HepG2 (cell line): ENCODE measurements around the gene RPL6. TPM values are rescaled to one million over a fixed set of nuclear protein-coding genes. Genes with fewer than 3 reads are reported as not detected.

Source experiments
- AGO2 ChIP-seq: fragments of 200-400 bp; formaldehyde crosslinking; optimal IDR thresholded peaks from 2 replicates; pipeline ENCODE3; 2017; ENCODE audit warnings: mild to moderate bottlenecking, low read depth, low read length, moderate library complexity
- ARID3A ChIP-seq: IDR thresholded peaks from 2 replicates; pipeline ENCODE4 v1.6.1; 2012; ENCODE audit warnings: low read depth, low read length, improper control_type of control experiment
- GMEB2 ChIP-seq: IDR thresholded peaks from 2 replicates; pipeline ENCODE4 v1.6.1; 2016; ENCODE audit warnings: missing biosample characterization, missing genetic modification reagents, low read depth
- HNF4G ChIP-seq, 2 experiments: sonication (generic) in 1 of 2; formaldehyde crosslinking in 1 of 2; IDR thresholded peaks; 2 replicates each; pipeline versions ENCODE4 v1.4.0 to v1.6.1; 2011 to 2020; ENCODE audit warnings: borderline replicate concordance in 2 of 2, low read depth in 2 of 2, mild to moderate bottlenecking in 2 of 2, low read length in 1 of 2, missing genetic modification reagents in 1 of 2, moderate library complexity in 1 of 2
- LCORL ChIP-seq, 2 experiments: fragments of 450-650 bp in 1 of 2; sonication (generic) in 1 of 2; formaldehyde crosslinking in 1 of 2; IDR thresholded peaks; 2 replicates each; pipeline versions ENCODE4 v1.5.0 to v1.6.1; 2017 to 2020; ENCODE audit warnings: antibody characterized with exemption in 1 of 2, missing genetic modification reagents in 1 of 2
- SMAD1 ChIP-seq: sonication (generic); formaldehyde crosslinking; IDR thresholded peaks from 2 replicates; pipeline ENCODE4 v1.4.0; 2020; ENCODE audit warnings: missing genetic modification reagents, low read depth, mild to moderate bottlenecking, borderline replicate concordance
- SUZ12 ChIP-seq: fragments of 150-350 bp; IDR thresholded peaks from 2 replicates; pipeline ENCODE4 v1.6.1; 2014; ENCODE audit warnings: low read depth, low read length
- TBP ChIP-seq: sonication (generic); formaldehyde crosslinking; IDR thresholded peaks from 2 replicates; pipeline ENCODE4 v1.5.0; 2020; ENCODE audit warnings: missing genetic modification reagents
- ZMAT3 ChIP-seq: sonication (generic); formaldehyde crosslinking; conservative IDR thresholded peaks from 2 replicates; pipeline ENCODE4 v1.7.0; 2021; ENCODE audit warnings: missing genetic modification reagents
- ZNF773 ChIP-seq: sonication (generic); formaldehyde crosslinking; IDR thresholded peaks from 2 replicates; pipeline ENCODE4 v1.4.0; 2020; ENCODE audit warnings: missing genetic modification reagents, borderline replicate concordance
- polyA plus RNA-seq, 8 experiments: library from polyadenylated mRNA; depleted of rRNA in 3 of 8; stranded (reverse) in 7 of 8; unstranded in 1 of 8; fragments of >200 nt; fragmentation: Illumina TruSeq in 4 of 8; extraction: Trizol in 4 of 8; gene quantifications; 2 replicates each; pipeline versions ENCODE4 v1.2.1 to v1.2.3, GENCODE V29; 2011 to 2016; ENCODE audit warnings: low read depth in 4 of 8, missing spikeins in 1 of 8, mixed read lengths in 1 of 8; ENCODE audit not compliant: insufficient read depth in 1 of 8
- total RNA-seq, 5 experiments: library from RNA; depleted of rRNA; stranded (reverse); fragments of >200 nt; fragmentation: Illumina TruSeq; extraction: Trizol; gene quantifications; 2 replicates each; pipeline ENCODE4 v1.2.3, GENCODE V29; 2016; ENCODE audit warnings: low read depth in 1 of 5
- TF ChIP-seq, protein P1 (sequence below), 2 experiments: IDR thresholded peaks; 2 replicates each; pipeline ENCODE4 v1.6.1; 2011 to 2012; ENCODE audit warnings: low read length in 2 of 2, borderline replicate concordance in 1 of 2, low read depth in 1 of 2, mild to moderate bottlenecking in 1 of 2, moderate library complexity in 1 of 2
- TF ChIP-seq, protein P2 (sequence below): sonication (generic); formaldehyde crosslinking; IDR thresholded peaks from 2 replicates; pipeline ENCODE4 v1.5.0; 2020; ENCODE audit warnings: mild to moderate bottlenecking, missing genetic modification reagents
- TF ChIP-seq, protein P3 (sequence below): sonication (generic); formaldehyde crosslinking; IDR thresholded peaks from 2 replicates; pipeline ENCODE4 v1.5.1; 2020; ENCODE audit warnings: missing genetic modification reagents, mild to moderate bottlenecking, borderline replicate concordance

Gene RPL6
- total and polyA plus RNA-seq, 2 of the 13 experiments (the other 11 are each of a cell fraction or from before 2014, with no cell fraction given) = 1,551 to 1,719 TPM

GRCh38 chr12:112409064-112409905 is at the start of gene RPL6 (continued):
- 0 out of 2 replicates have a peak, but pooled peaks have one; percentile 10 for TF ChIP-seq GMEB2 (CRISPR knock-in tag)
- no peak for TF ChIP-seq HNF4G (IDR thresholded peaks at IDR 0.05; ENCODE audit: borderline replicate concordance, low read depth, low read length)
- no peak for TF ChIP-seq HNF4G (CRISPR knock-in tag; IDR thresholded peaks at IDR 0.05; ENCODE audit: borderline replicate concordance, low read depth)
- TF ChIP-seq, protein P1, sequence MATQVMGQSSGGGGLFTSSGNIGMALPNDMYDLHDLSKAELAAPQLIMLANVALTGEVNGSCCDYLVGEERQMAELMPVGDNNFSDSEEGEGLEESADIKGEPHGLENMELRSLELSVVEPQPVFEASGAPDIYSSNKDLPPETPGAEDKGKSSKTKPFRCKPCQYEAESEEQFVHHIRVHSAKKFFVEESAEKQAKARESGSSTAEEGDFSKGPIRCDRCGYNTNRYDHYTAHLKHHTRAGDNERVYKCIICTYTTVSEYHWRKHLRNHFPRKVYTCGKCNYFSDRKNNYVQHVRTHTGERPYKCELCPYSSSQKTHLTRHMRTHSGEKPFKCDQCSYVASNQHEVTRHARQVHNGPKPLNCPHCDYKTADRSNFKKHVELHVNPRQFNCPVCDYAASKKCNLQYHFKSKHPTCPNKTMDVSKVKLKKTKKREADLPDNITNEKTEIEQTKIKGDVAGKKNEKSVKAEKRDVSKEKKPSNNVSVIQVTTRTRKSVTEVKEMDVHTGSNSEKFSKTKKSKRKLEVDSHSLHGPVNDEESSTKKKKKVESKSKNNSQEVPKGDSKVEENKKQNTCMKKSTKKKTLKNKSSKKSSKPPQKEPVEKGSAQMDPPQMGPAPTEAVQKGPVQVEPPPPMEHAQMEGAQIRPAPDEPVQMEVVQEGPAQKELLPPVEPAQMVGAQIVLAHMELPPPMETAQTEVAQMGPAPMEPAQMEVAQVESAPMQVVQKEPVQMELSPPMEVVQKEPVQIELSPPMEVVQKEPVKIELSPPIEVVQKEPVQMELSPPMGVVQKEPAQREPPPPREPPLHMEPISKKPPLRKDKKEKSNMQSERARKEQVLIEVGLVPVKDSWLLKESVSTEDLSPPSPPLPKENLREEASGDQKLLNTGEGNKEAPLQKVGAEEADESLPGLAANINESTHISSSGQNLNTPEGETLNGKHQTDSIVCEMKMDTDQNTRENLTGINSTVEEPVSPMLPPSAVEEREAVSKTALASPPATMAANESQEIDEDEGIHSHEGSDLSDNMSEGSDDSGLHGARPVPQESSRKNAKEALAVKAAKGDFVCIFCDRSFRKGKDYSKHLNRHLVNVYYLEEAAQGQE (IDR thresholded peaks at IDR 0.05; ENCODE audit: borderline replicate concordance in 1 of 2, low read depth in 1 of 2, low read length in 2 of 2) = peak in 1 of 2 experiments; percentile 74; a peak in 2 of 4 replicates
- TF ChIP-seq SMAD1 (CRISPR knock-in tag) = no peak
- TF ChIP-seq, protein P2, sequence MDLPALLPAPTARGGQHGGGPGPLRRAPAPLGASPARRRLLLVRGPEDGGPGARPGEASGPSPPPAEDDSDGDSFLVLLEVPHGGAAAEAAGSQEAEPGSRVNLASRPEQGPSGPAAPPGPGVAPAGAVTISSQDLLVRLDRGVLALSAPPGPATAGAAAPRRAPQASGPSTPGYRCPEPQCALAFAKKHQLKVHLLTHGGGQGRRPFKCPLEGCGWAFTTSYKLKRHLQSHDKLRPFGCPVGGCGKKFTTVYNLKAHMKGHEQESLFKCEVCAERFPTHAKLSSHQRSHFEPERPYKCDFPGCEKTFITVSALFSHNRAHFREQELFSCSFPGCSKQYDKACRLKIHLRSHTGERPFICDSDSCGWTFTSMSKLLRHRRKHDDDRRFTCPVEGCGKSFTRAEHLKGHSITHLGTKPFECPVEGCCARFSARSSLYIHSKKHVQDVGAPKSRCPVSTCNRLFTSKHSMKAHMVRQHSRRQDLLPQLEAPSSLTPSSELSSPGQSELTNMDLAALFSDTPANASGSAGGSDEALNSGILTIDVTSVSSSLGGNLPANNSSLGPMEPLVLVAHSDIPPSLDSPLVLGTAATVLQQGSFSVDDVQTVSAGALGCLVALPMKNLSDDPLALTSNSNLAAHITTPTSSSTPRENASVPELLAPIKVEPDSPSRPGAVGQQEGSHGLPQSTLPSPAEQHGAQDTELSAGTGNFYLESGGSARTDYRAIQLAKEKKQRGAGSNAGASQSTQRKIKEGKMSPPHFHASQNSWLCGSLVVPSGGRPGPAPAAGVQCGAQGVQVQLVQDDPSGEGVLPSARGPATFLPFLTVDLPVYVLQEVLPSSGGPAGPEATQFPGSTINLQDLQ (CRISPR knock-in tag) = no peak; the same call in 1 of the 2 replicates
- TF ChIP-seq, protein P3, sequence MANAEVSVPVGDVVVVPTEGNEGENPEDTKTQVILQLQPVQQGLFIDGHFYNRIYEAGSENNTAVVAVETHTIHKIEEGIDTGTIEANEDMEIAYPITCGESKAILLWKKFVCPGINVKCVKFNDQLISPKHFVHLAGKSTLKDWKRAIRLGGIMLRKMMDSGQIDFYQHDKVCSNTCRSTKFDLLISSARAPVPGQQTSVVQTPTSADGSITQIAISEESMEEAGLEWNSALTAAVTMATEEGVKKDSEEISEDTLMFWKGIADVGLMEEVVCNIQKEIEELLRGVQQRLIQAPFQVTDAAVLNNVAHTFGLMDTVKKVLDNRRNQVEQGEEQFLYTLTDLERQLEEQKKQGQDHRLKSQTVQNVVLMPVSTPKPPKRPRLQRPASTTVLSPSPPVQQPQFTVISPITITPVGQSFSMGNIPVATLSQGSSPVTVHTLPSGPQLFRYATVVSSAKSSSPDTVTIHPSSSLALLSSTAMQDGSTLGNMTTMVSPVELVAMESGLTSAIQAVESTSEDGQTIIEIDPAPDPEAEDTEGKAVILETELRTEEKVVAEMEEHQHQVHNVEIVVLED = peak; percentile 65
- peak; percentile 59 for TF ChIP-seq SUZ12
- TF ChIP-seq ARID3A = peak; percentile 59; the same call in 1 of the 2 replicates
- TF ChIP-seq LCORL (IDR thresholded peaks at IDR 0.05) = no peak
- no peak; the same call in 1 of the 2 replicates for TF ChIP-seq LCORL (CRISPR knock-in tag; IDR thresholded peaks at IDR 0.05)
- 0 out of 2 replicates have a peak, but pooled peaks have one; percentile 32 for TF ChIP-seq ZMAT3 (CRISPR knock-in tag)
- TF ChIP-seq TBP = no peak
- TF ChIP-seq AGO2 = peak; percentile 91
- 0 out of 2 replicates have a peak, but pooled peaks have one; percentile 57 for TF ChIP-seq ZNF773 (CRISPR knock-in tag)
